Suprapubic skin (tissue), 3 donors: ENCODE measurements around the gene POM121L12.

Experiments
- EP300 ChIP-seq: sonication (generic); formaldehyde crosslinking; IDR thresholded peaks from one replicate; pipeline ENCODE4 v1.6.1; 2017; ENCODE audit warnings: antibody characterized with exemption
- POLR2A ChIP-seq, 2 donors: fragments of 450-650 bp; IDR thresholded peaks; one replicate each; pipeline ENCODE4 v1.6.1; 2017; ENCODE audit warnings: antibody characterized with exemption in 2 of 2, mild to moderate bottlenecking in 2 of 2, moderate library complexity in 2 of 2
- TF ChIP-seq, protein P1 (sequence below), 2 donors: fragments of 200-600 bp in 1 of 2; fragments of 450-650 bp in 1 of 2; sonication (generic) in 1 of 2; IDR thresholded peaks; one replicate each; pipeline ENCODE4 v1.5.1; 2016 to 2019; ENCODE audit warnings: antibody characterized with exemption in 2 of 2, mild to moderate bottlenecking in 1 of 2, moderate library complexity in 1 of 2

DNA sequence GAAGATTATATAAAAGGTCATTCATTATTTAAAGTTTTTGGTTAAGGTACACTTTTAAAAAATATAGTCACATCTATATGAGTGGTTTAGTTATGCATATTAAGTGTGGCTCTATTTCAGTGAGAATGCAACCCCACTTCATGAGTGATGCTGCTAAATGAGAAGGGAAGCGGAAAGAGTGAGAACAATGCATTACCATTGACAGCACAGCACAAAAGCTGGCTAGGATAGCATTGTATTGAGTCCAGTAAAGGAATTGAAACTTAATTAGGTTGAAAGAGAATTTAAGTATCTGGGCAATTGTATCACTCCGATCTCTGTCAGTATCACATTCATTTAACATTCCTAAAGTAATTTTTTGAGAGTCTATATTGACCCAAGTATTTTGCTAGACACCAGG lies 13.2 kb downstream of the POM121L12 start:
- TF ChIP-seq POLR2A (IDR thresholded peaks at IDR 0.05): no peak
- TF ChIP-seq, protein P1, sequence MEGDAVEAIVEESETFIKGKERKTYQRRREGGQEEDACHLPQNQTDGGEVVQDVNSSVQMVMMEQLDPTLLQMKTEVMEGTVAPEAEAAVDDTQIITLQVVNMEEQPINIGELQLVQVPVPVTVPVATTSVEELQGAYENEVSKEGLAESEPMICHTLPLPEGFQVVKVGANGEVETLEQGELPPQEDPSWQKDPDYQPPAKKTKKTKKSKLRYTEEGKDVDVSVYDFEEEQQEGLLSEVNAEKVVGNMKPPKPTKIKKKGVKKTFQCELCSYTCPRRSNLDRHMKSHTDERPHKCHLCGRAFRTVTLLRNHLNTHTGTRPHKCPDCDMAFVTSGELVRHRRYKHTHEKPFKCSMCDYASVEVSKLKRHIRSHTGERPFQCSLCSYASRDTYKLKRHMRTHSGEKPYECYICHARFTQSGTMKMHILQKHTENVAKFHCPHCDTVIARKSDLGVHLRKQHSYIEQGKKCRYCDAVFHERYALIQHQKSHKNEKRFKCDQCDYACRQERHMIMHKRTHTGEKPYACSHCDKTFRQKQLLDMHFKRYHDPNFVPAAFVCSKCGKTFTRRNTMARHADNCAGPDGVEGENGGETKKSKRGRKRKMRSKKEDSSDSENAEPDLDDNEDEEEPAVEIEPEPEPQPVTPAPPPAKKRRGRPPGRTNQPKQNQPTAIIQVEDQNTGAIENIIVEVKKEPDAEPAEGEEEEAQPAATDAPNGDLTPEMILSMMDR (IDR thresholded peaks at IDR 0.05): no peak
- no peak for TF ChIP-seq EP300
